Muscle of leg (tissue), 16 donors: Measurements from ENCODE around the gene PTGR1. TPM values are rescaled to one million over a fixed set of nuclear protein-coding genes. Genes with fewer than 3 reads are reported as not detected.

ENCODE experiments used
- DNase-seq: peaks from one replicate; pipeline ENCODE4 v3.0.0; 2013
- H3K27ac ChIP-seq: one replicate; pipeline ENCODE4 v1.5.1; 2013; ENCODE audit warnings: mild to moderate bottlenecking, low read length, control low read depth
- H3K27me3 ChIP-seq: one replicate; pipeline ENCODE4 v1.6.1; 2013; ENCODE audit warnings: low read length; ENCODE audit not compliant: control insufficient read depth, insufficient read depth
- H3K36me3 ChIP-seq: one replicate; pipeline ENCODE4 v1.6.1; 2013; ENCODE audit warnings: low read length; ENCODE audit not compliant: control insufficient read depth, insufficient read depth
- H3K4me1 ChIP-seq: one replicate; pipeline ENCODE4 v1.6.1; 2013; ENCODE audit warnings: low read length; ENCODE audit not compliant: control insufficient read depth, insufficient read depth
- H3K4me3 ChIP-seq: one replicate; pipeline ENCODE4 v1.5.1; 2013; ENCODE audit warnings: low read length, control low read depth
- H3K9me3 ChIP-seq: replicated peaks from 2 replicates; pipeline ENCODE4 v1.6.1; 2013; ENCODE audit warnings: low read depth, low read length; ENCODE audit not compliant: control insufficient read depth
- WGBS: methylation state at CpG from one replicate; pipeline ENCODE4 v1.1.5; 2013; ENCODE audit warnings: missing lambda C conversion rate; ENCODE audit not compliant: insufficient coverage; 5-methylcytosine and 5-hydroxymethylcytosine counted together
- long read RNA-seq, 11 donors: transcript quantifications; one replicate each; lab custom pipeline, GENCODE V29; 2026
- polyA plus RNA-seq, 8 donors: library from polyadenylated mRNA; unstranded; fragments of 120-200 nt; gene quantifications; one replicate each; pipeline versions ENCODE4 v1.2.1 to v1.2.3, GENCODE V29; 2013; ENCODE audit warnings: inconsistent platforms in 1 of 8, low replicate concordance in 1 of 8; ENCODE audit not compliant: insufficient read length in 8 of 8, insufficient read depth in 1 of 8
- total RNA-seq: library from RNA; stranded (reverse); fragments of 120-200 nt; gene quantifications from one replicate; pipeline ENCODE4 v1.2.4, GENCODE V29; 2013

Gene PTGR1
- total RNA-seq (39.4 TPM), polyA plus RNA-seq (10 to 100 TPM; 25.3 to 57.7 (median 46.3) TPM)
- long read RNA-seq, donor 1, transcript PTGR1-201 (10 exons, 1,223 nt), result major isoform, 9 of 14 reads
- long read RNA-seq, donor 1, partial matches to known transcripts, result 0 of 14 reads
- long read RNA-seq, donor 1, other reads (novel, unspliced or antisense), result 0 of 14 reads
- long read RNA-seq, donor 2, partial matches to known transcripts, result 0 of 4 reads
- long read RNA-seq, donor 2, other reads (novel, unspliced or antisense), result 0 of 4 reads
- long read RNA-seq, donor 3, transcript PTGR1-201 (10 exons, 1,223 nt), result major isoform, 18 of 28 reads
- long read RNA-seq, donor 3, partial matches to known transcripts, result 0 of 28 reads
- long read RNA-seq, donor 3, other reads (novel, unspliced or antisense), result 0 of 28 reads
- long read RNA-seq, donor 4, transcript PTGR1-201 (10 exons, 1,223 nt), result major isoform, 10 of 17 reads
- long read RNA-seq, donor 4, transcript PTGR1-205 (10 exons, 1,407 nt), result minor isoform, 6 of 17 reads
- long read RNA-seq, donor 4, partial matches to known transcripts, result 0 of 17 reads
- long read RNA-seq, donor 4, other reads (novel, unspliced or antisense), result 0 of 17 reads
- long read RNA-seq, donor 5, transcript PTGR1-205 (10 exons, 1,407 nt), result minor isoform, 10 of 39 reads
- long read RNA-seq, donor 5, transcript PTGR1-201 (10 exons, 1,223 nt), result major isoform, 22 of 39 reads
- long read RNA-seq, donor 5, partial matches to known transcripts, result 0 of 39 reads
- long read RNA-seq, donor 5, other reads (novel, unspliced or antisense), result 0 of 39 reads
- long read RNA-seq, donor 6, transcript PTGR1-201 (10 exons, 1,223 nt), result major isoform, 15 of 41 reads
- long read RNA-seq, donor 6, transcript PTGR1-205 (10 exons, 1,407 nt), result minor isoform, 11 of 41 reads
- long read RNA-seq, donor 6, transcript PTGR1-202 (4 exons, 847 nt), result minor isoform, 5 of 41 reads
- long read RNA-seq, donor 6, partial matches to known transcripts, result 6 of 41 reads
- long read RNA-seq, donor 6, other reads (novel, unspliced or antisense), result 0 of 41 reads
- long read RNA-seq, donor 7, transcript PTGR1-201 (10 exons, 1,223 nt), result major isoform, 11 of 22 reads
- long read RNA-seq, donor 7, transcript PTGR1-205 (10 exons, 1,407 nt), result minor isoform, 6 of 22 reads
- long read RNA-seq, donor 7, partial matches to known transcripts, result 0 of 22 reads
- long read RNA-seq, donor 7, other reads (novel, unspliced or antisense), result 0 of 22 reads
- long read RNA-seq, donor 8, transcript PTGR1-201 (10 exons, 1,223 nt), result major isoform, 8 of 16 reads
- long read RNA-seq, donor 8, partial matches to known transcripts, result 0 of 16 reads
- long read RNA-seq, donor 8, other reads (novel, unspliced or antisense), result 0 of 16 reads
- long read RNA-seq, donor 9, partial matches to known transcripts, result 0 of 10 reads
- long read RNA-seq, donor 9, other reads (novel, unspliced or antisense), result 0 of 10 reads
- long read RNA-seq, donor 10, transcript PTGR1-205 (10 exons, 1,407 nt), result minor isoform, 8 of 39 reads
- long read RNA-seq, donor 10, transcript PTGR1-201 (10 exons, 1,223 nt), result major isoform, 18 of 39 reads
- long read RNA-seq, donor 10, partial matches to known transcripts, result 9 of 39 reads
- long read RNA-seq, donor 10, other reads (novel, unspliced or antisense), result 0 of 39 reads
- long read RNA-seq, donor 11, transcript PTGR1-205 (10 exons, 1,407 nt), result minor isoform, 5 of 19 reads
- long read RNA-seq, donor 11, transcript PTGR1-201 (10 exons, 1,223 nt), result major isoform, 8 of 19 reads
- long read RNA-seq, donor 11, partial matches to known transcripts, result 0 of 19 reads
- long read RNA-seq, donor 11, other reads (novel, unspliced or antisense), result 0 of 19 reads

DNA sequence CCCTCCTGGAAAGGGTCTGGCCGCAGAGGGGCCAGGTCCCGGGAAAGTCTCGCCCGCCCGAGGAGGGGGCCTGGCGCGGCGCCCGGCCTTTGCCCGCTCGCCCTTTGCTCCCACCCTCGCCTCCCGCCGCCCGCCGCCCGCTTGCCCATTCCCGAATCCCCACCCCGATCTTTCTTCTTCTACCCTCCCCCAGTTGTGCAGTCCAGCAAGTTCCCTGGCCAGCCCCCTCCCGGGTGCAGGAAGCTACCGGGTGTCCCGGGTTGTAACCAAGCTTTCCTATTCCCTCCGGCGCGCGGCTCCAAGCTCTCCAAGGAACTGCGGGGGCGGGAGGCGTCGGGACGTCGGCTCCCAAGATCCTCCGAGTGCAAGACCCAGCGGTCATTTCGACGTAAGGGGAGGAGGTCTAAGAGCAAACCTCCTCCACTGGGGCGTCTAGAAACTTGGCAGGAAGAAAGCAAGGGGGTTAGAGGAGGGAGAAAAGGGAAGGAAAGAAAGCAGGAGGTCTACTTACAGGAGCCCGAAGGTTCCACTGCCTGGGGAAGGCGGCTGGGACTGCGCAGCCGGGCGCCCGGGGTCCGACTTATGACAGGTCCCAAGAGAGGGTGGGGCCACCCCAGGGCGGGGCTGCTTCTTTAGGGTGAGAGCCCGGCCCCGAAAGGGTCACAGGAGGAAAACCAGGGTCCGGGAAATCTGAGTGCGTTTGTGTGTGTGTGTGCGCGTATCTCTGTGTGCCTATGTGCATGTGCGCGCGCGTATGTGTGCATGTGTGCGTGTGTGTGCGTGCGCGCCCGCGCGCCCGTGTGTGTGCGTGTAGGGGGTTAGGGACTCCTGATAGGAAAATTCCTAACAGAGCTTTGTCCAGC is at the start of gene PTGR1:
Gene PTGR1 (minus strand): TSS at position 556 of the 863 bp plus-strand sequence. CDS start 2,225 bp downstream, outside the sequence.
- peak; percentile 94 for DNase-seq
- H3K4me3 ChIP-seq, result peak within 1 kb of the TSS; percentile 70
- WGBS, result under 1% methylated on average over 38 of the region's 64 CpGs
- peak within 1 kb of the TSS; percentile 86 for H3K27ac ChIP-seq
- H3K36me3 ChIP-seq, result peaks cover 17% of the 10 kb centered on the region
- H3K9me3 ChIP-seq, result no peaks in the 10 kb centered on the region
- peaks cover 11% of the 10 kb centered on the region for H3K4me1 ChIP-seq
- no peaks in the 10 kb centered on the region for H3K27me3 ChIP-seq

DNA sequence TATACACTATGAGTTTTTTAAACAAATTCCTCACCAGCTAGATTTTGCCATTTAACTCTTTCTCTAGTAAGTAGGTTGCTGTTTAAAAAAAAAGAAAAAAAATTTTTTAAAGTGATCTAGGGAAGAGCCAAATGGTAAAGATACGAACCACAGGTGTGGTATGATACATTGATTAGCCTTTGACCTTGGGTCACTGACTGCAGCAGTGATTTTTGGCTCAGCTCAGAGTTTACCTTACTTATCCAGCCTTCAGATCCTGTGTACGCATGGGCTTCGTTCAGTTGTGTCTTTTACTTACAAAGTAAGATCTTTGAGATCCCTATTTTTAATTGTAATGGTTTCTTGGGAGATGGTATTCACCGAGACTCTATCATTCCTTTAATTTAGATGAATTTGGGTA is 49.6 kb upstream of the PTGR1 start:
- DNase-seq, result no peak
- H3K27ac ChIP-seq, result no peak overlapping the region
- H3K36me3 ChIP-seq, result peaks cover 7% of the 10 kb centered on the region
- H3K27me3 ChIP-seq, result no peaks in the 10 kb centered on the region
- 75% methylated on average over 1 of the region's 4 CpGs for WGBS
- H3K9me3 ChIP-seq, result no peaks in the 10 kb centered on the region
- no peak overlapping the region for H3K4me3 ChIP-seq
- no peaks in the 10 kb centered on the region for H3K4me1 ChIP-seq

DNA sequence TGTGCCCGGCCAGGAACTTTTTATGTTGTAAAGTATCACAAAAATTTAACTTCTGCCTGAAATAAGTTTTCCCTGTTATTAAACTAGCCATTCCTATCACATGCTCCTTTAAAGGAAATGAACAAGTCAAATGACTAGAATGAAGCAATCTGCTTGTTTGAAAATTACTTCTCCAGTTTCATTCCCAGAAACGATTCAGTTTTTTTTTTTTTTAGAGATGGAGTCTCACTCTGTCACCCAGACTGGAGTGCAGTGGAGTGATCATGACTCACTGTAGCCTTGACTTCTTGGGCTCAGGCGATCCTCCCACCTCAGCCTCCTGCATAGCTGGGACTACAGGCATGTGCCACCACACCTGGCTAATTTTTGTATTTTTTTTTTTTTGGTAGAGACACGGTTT is 48.6 kb upstream of the PTGR1 start:
- H3K27ac ChIP-seq, result no peak overlapping the region
- H3K9me3 ChIP-seq, result no peaks in the 10 kb centered on the region
- DNase-seq, result no peak
- H3K4me3 ChIP-seq, result no peak overlapping the region
- peaks cover 9% of the 10 kb centered on the region for H3K36me3 ChIP-seq
- H3K27me3 ChIP-seq, result no peaks in the 10 kb centered on the region
- 75% methylated on average over 2 of the region's 4 CpGs for WGBS
- no peaks in the 10 kb centered on the region for H3K4me1 ChIP-seq

DNA sequence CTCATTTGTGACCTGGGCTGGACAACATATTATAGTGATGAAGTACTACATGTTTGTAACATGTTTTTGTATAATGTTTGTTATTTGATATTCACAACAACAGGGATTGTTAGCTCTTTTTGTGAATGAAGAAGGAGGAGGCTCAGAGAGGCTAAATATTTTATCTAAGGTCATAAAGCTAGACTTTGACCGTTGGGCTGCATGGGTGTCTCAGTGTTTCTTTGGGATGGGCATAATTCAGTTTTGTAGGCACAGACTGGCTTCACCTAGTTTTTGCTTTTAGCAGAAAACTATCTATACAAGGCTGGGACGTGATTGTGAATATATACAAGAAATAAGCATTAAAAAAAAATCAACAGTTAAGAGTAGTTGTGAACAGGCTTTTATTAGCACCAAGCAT is 47.0 kb upstream of the PTGR1 start:
- no CpG with 5 or more reads among the region's 2 CpGs for WGBS
- Histone ChIP-seq H3K9me3 (no peaks in the 10 kb centered on the region), H3K4me3 (no peak overlapping the region), H3K27me3 (no peaks in the 10 kb centered on the region), H3K27ac (no peak overlapping the region), H3K4me1 (no peaks in the 10 kb centered on the region), H3K36me3 (peaks cover 13% of the 10 kb centered on the region)
- no peak for DNase-seq

DNA sequence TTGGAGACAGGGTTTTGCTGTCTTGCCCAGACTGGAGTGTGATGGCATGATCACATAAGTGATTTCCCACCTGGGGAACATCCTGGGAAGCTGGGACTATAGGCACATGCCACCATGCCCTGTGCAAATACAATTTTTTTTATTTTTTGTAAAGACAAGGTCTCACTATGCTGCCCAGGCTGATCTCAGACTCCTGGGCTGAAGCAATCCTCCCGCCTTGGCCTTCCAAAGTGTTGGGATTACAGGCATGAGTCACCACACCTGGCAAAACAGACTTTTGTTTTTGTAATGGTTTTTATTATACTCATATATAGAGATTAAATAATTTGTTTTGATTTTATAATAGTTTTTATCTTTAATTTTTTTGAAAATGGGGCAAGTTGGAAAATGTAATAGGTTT is 46.4 kb upstream of the PTGR1 start:
- Histone ChIP-seq H3K27ac (no peak overlapping the region), H3K4me1 (no peaks in the 10 kb centered on the region), H3K4me3 (no peak overlapping the region), H3K27me3 (no peaks in the 10 kb centered on the region), H3K36me3 (peaks cover 13% of the 10 kb centered on the region), H3K9me3 (no peaks in the 10 kb centered on the region)
- WGBS, result no CpG with 5 or more reads among the region's 1 CpG
- DNase-seq, result no peak

DNA sequence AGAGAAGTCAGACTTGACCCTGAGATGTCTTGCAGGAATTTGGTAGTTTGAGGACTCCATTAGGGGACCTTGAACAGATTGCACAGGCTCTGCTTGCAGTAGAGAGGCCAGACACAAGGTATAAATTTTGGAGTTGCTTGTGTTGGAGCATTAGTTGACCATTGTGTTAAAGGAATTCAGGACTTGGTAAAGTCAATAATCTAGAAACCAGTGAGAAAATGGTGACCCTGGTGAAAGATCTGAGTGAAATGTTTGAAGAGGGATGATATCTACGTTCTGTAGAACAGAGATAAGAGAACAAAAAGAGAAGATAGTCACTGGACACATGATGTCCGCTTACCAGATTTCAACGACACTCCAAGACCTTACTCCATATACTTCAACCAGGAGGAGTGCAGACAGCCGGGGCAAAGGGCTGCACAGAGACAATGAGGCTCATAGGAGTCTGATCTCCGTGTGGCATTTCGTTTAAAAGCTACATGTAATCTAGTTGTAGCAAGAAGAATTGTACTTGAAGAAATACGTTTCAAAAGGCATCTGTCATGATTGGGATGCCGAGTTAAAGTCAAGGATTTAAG is 44.8 kb upstream of the PTGR1 start:
- Histone ChIP-seq H3K27ac (no peak overlapping the region), H3K4me3 (no peak overlapping the region), H3K9me3 (no peaks in the 10 kb centered on the region), H3K27me3 (no peaks in the 10 kb centered on the region), H3K36me3 (peaks cover 12% of the 10 kb centered on the region), H3K4me1 (no peaks in the 10 kb centered on the region)
- DNase-seq, result no peak
- WGBS, result 100% methylated on average over 2 of the region's 8 CpGs

DNA sequence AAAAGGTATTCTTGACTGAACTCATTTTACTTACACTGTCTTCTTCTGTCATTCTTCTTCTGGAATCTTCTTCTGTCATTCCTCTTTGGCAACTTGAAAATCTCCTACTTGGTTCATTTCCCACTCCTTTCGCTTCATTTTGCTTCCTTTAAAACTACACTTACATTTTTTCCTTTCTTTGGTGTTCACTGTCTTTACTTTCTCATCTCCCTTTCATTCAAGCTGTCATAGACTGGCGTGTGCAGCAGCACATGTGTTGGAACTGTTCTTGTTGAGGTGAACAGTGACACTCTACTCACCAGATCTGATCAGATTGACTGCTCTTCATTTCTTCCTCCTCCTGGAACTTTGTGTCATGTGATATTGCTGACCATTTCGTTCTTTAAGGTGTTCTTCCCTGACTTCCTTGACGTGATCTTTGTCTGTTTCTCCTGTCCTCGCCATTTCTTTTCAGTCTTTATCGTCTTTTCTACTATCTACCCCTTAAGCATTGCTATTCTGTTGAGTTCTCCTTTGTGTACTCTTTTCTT is 38.0 kb upstream of the PTGR1 start:
- Histone ChIP-seq H3K4me3 (no peak overlapping the region), H3K27me3 (no peaks in the 10 kb centered on the region), H3K4me1 (peaks cover 8% of the 10 kb centered on the region), H3K36me3 (no peaks in the 10 kb centered on the region), H3K27ac (no peak overlapping the region), H3K9me3 (no peaks in the 10 kb centered on the region)
- WGBS, result 77% methylated on average over 5 of the region's 6 CpGs
- no peak for DNase-seq

DNA sequence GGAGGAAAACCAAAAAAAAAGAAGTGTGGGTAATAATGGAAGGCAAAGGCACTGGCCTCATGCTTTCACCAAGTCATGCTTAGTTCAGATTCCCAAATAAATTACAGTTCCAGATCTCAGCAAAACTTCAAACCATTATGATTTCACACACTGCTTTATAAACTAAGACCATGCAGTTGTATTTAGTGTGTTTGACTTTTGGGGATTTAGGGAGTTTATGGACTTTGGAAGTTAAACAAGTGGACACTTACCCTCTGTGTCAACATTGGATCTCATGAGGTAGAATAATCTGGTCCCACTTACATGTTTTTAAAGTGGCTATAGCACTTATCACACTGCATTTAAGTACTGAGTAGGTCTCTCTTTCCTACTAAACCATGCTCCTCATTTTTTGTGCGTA is 35.4 kb upstream of the PTGR1 start:
- no peaks in the 10 kb centered on the region for H3K27me3 ChIP-seq
- no peak overlapping the region for H3K27ac ChIP-seq
- H3K9me3 ChIP-seq, result no peaks in the 10 kb centered on the region
- no CpG with 5 or more reads among the region's 1 CpG for WGBS
- H3K36me3 ChIP-seq, result no peaks in the 10 kb centered on the region
- H3K4me1 ChIP-seq, result peaks cover 14% of the 10 kb centered on the region
- no peak for DNase-seq
- H3K4me3 ChIP-seq, result no peak overlapping the region
